Measurements from ENCODE around the gene ACTMAP. TPM values are rescaled to one million over a fixed set of nuclear protein-coding genes. Genes with fewer than 3 reads are reported as not detected.
"Not testable (repeated sequence)": the region's sequence is repeated elsewhere in the genome, so short reads cannot be mapped to it uniquely, and the experiment has no call there.

The ACTMAP gene
- 13.1 TPM for polyA plus RNA-seq (2013, experiment 1 of 2; ENCODE audit: insufficient read length)
- polyA plus RNA-seq (2013, experiment 2 of 2; ENCODE audit: insufficient read length) = 12.1 TPM

GRCh38 chr19:40750058-40750873, at the start of gene ACTMAP:
Gene ACTMAP (minus strand): TSS chr19:40750477. CDS start chr19:40749803, 674 bp downstream.
- peak; percentile 100 for DNase-seq

- no peak for DNase-seq
These were observed 49.5 kb upstream of the ACTMAP start for GRCh38 chr19:40799558-40800338.

GRCh38 chr19:40798683-40799557, 48.6 kb upstream of the ACTMAP start, which contains the start of gene EGLN2:
Gene EGLN2 (plus strand): TSS chr19:40799191. CDS start chr19:40800573, 1,382 bp downstream.
- DNase-seq = peak; percentile 100

GRCh38 chr19:40797963-40798682, 47.8 kb upstream of the ACTMAP start:
- peak; percentile 45 for DNase-seq

GRCh38 chr19:40797166-40797962, 47.1 kb upstream of the ACTMAP start:
- DNase-seq = no peak

- DNase-seq = no peak
These were observed 41.7 kb upstream of the ACTMAP start for GRCh38 chr19:40791996-40792395.

GRCh38 chr19:40791349-40791748, 41.1 kb upstream of the ACTMAP start:
- DNase-seq = no peak

GRCh38 chr19:40786060-40787037, 36.1 kb upstream of the ACTMAP start:
- DNase-seq = no peak

- no peak for DNase-seq
These were observed 35.2 kb upstream of the ACTMAP start for GRCh38 chr19:40785526-40785925.

- DNase-seq = not testable (repeated sequence)
These were observed 33.9 kb upstream of the ACTMAP start for GRCh38 chr19:40784146-40784545.

GRCh38 chr19:40783711-40784110, 33.4 kb upstream of the ACTMAP start:
- DNase-seq = no peak

- no peak for DNase-seq
These were observed 30.9 kb upstream of the ACTMAP start for GRCh38 chr19:40781140-40781539.

GRCh38 chr19:40780582-40780981, 30.3 kb upstream of the ACTMAP start:
- DNase-seq = no peak

- no peak for DNase-seq
These were observed 28.5 kb upstream of the ACTMAP start for GRCh38 chr19:40778706-40779284.

GRCh38 chr19:40777937-40778705, 27.8 kb upstream of the ACTMAP start, which contains the start of gene RAB4B:
Gene RAB4B (plus strand): TSS chr19:40778247. CDS start chr19:40778376, 129 bp downstream.
- DNase-seq = peak; percentile 100

- DNase-seq = no peak
These were observed 27.3 kb upstream of the ACTMAP start for GRCh38 chr19:40777645-40777936.

- DNase-seq = peak; percentile 91
These were observed 26.8 kb upstream of the ACTMAP start for GRCh38 chr19:40776932-40777644.

- no peak for DNase-seq
These were observed 26.1 kb upstream of the ACTMAP start for GRCh38 chr19:40776364-40776763.

Measured in fibroblast of skin of abdomen (primary cell).